Hematopoietic multipotent progenitor cell treated with erythropoietin and hydrocortisone succinate and interleukin-3 and kit ligand, for 6 days (in vitro differentiated cells): Measurements from ENCODE around the gene SCFD1.

Experiments
- DNase-seq: peaks from one replicate; pipeline ENCODE4 v3.0.0-alpha.2; 2015

The SCFD1 gene

DNA sequence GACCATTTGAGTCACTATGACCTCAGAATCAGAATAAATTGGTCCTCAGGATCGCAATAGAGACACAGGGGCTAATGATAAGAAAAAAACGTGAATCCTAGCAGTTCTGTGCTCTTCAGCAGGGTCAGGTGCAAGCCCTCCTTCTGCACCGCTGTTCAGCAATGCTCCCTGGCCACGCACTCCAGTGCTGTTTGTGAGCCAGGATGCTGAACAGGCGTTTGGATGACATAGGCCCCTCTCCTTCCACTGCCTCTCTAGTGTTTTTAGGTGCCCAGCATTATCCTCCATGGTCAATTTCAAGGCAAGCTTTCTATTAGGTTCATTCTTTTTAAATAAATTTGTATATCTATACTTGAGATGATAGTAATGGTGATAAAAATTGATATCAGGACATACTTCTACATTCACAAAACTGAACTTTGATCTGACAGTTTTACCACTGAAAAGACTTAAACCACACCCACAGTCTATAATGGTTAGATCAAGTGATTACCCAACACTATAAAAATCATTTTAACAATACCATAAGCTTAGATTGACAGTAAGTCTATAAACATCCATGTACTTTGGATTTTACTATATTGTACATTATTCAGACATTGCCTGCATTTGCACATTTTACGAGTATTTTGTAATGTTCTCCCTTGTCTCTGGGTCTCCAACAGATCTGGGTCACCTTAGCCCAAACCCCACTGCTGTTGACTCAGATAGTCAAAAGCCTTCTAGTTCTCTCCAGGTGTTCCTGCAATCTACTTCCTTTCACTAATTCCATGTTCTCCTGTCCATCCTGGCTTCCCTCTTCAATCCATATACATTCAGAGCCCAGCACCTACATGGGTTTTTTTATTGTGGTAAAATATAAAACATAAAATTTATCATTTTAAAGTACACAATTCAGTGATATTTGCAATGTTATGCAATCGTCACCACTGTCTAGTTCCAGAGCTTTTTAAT is 137.3 kb downstream of the SCFD1 start:
- DNase-seq, result no peak

DNA sequence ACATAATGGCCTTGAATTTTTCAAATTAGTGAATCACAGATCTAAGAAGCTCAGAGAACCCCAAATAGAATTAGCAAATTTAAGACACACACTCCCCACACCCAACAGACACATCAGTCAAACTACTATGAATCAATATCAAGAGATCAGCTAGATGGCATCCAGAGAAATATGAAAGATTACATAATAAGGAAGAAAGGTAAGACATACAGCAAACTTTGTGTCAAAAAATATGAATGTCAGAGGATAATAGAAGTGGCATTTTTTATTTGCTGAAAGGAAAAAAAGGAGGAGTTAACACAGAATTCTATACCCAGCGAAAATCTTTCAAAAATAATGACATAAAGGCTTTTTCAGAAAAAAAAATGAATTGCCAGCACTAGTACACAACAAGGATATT is 141.8 kb downstream of the SCFD1 start:
- DNase-seq, result no peak

DNA sequence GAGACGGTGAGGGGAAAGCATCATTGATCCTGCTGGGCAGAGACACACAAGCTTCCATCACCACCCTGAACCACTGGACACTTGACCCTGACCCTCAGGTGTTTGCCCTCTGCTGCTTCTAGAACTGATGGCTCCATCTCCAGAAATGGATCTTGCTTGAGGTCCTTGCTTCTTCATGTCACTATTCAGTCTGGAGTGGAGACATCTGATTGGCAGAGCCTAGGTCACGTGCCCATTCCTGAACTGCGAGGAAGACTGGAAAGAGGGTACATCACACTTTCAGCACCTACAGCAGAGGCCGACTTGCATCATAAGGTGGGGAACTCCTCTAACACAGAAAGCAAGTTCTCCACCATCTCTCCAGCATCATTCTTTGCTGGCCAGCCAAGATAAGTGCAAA is 145.5 kb downstream of the SCFD1 start:
- DNase-seq, result no peak

DNA sequence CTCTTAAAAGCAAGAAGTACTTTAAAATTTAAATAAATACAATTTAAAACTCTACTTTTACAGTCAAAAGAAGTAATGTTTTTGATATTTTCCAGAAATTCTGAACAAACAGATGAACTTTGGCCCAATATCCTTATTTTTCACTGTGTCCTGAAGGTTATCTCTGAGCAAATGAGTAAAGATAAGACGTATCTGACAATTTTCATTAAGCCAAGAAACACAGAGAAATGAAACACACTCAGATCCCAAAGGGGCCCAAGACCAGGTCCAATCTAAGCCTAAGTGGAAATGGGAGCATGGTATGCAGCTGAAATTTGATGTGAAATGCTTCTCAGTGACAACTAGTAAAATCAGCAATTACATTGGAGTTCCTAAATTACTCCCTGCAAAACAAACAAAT is 146.7 kb downstream of the SCFD1 start:
- no peak for DNase-seq

DNA sequence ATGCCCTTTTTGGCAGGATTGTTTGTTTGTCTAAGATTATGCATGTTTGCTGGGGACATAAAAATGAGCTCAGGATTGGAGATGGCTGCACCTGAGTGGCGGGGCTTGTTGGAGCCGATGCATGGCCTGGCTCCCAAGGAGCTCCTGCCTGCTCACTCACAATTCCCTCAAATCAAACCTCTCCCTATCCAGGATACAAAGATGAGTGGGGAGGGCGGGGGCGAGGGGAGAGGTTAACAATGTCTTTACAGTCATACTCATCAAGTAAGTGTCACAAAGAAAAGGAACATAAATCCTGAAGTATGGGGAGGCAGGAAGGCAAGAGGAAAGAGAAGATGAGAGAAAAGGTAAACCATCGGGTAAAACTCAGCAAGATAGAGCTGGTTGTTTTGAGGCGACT is 148.3 kb downstream of the SCFD1 start:
- DNase-seq, result no peak

DNA sequence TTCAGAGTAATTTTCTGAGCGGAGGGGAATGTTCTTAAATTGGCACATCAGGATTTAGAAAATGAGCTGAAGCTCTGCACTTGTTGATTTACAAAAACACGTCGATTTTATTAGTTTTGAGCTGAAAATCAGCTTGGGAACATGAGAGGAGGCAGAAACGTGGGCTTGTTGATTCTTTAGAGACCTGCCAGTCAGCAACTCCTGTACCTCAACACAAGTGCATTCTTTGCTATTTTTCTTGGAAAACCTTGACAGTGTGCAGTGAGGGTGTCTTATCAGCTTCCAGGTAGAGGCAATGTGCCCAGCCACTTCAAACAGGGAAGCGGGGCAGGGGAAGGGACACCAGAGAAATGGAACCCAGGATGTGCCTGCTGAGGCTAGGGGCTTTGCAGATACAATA is 149.5 kb downstream of the SCFD1 start:
- no peak for DNase-seq

DNA sequence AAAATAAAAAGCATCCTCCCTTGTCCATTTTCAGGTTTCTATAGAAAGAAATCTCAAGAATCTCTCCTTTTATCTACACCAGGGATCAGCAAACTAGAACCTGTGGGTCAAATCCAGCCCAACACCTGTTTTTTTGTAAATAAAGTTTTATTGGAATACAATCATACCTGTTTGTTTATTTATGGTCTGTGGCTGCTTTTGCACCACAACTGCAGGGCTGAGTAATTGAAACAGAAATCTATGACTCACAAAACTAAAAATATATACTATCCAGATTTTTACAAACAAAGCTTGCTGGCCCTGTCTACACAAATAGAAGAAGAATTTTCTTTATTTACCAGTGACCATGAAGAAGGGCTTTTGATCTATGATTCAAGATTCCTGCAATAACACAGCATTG is 157.1 kb downstream of the SCFD1 start:
- DNase-seq, result no peak
